B cell (primary cell): ENCODE measurements around the gene SPEG. TPM values are rescaled to one million over a fixed set of nuclear protein-coding genes. Genes with fewer than 3 reads are reported as not detected.
A peak's percentile ranks its signal among the peaks of the same experiment; 100 is the strongest.

Experiments
- ATAC-seq: fragments of 200-7000 bp; cut with Tn5 transposase; one replicate; pipeline ENCODE4 v1.10.0; 2021; ENCODE audit warnings: low read depth, mild to moderate bottlenecking, moderate number of reproducible peaks, moderate library complexity
- CTCF ChIA-PET: fragments of 350-600 bp; sonication (Branson Sonifier 250); formaldehyde crosslinking; loops from one replicate; lab custom pipeline; 2021; ENCODE audit warnings: antibody characterized with exemption, inconsistent platforms; lab: Charles Lee
- POLR2A ChIA-PET: fragments of 350-600 bp; sonication (Branson Sonifier 250); formaldehyde crosslinking; loops from one replicate; lab custom pipeline; 2021; ENCODE audit warnings: antibody characterized with exemption; lab: Charles Lee
- DNase-seq: peaks from one replicate; pipeline ENCODE4 v3.0.0; 2013
- H2AFZ ChIP-seq: 2 replicates; pipeline ENCODE4 v1.6.1; 2012; ENCODE audit warnings: mild to moderate bottlenecking, low read depth, low read length; ENCODE audit not compliant: insufficient read depth, poor library complexity, severe bottlenecking
- H3K27ac ChIP-seq, 2 donors: 1 replicate in 1 of 2; 2 replicates in 1 of 2; pipeline ENCODE4 v1.5.1; 2012 to 2013; ENCODE audit warnings: low read length in 2 of 2, mild to moderate bottlenecking in 2 of 2, moderate library complexity in 1 of 2
- H3K27me3 ChIP-seq, 4 experiments: fragments of 200-600 bp in 1 of 4; sonication (generic) in 1 of 4; replicated peaks in 1 of 4; 1 replicate in 2 of 4; 2 replicates in 2 of 4; pipeline versions ENCODE4 v1.6.1 to v1.7.0; 2013 to 2016; ENCODE audit warnings: low read length in 3 of 4, mild to moderate bottlenecking in 2 of 4, mixed read lengths in 1 of 4, moderate library complexity in 1 of 4; ENCODE audit not compliant: insufficient read depth in 4 of 4, control insufficient read depth in 3 of 4; ENCODE audit errors: control extremely low read depth in 1 of 4
- H3K36me3 ChIP-seq, 2 experiments: replicated peaks in 1 of 2; 1 replicate in 1 of 2; 2 replicates in 1 of 2; pipeline versions ENCODE4 v1.6.1 to v1.7.1; 2013; ENCODE audit warnings: low read length in 1 of 2; ENCODE audit not compliant: insufficient read depth in 2 of 2, control insufficient read depth in 1 of 2; ENCODE audit errors: control extremely low read depth in 1 of 2, extremely low read depth in 1 of 2
- H3K4me1 ChIP-seq, 2 donors: fragments of 200-600 bp in 1 of 2; sonication (generic) in 1 of 2; 1 replicate in 1 of 2; 2 replicates in 1 of 2; pipeline versions ENCODE4 v1.5.1 to v1.6.1; 2013 to 2017; ENCODE audit warnings: low read length in 2 of 2; ENCODE audit not compliant: control insufficient read depth in 2 of 2, insufficient read depth in 2 of 2
- H3K4me2 ChIP-seq: replicated peaks from 2 replicates; pipeline ENCODE3; 2012; ENCODE audit warnings: mild to moderate bottlenecking, low read depth, low read length; ENCODE audit not compliant: poor library complexity, severe bottlenecking
- H3K4me3 ChIP-seq, 5 experiments: fragments of 200-600 bp in 1 of 5; sonication (generic) in 1 of 5; 1 replicate in 3 of 5; 2 replicates in 2 of 5; pipeline versions ENCODE4 v1.5.1 to v1.7.0; 2011 to 2016; ENCODE audit warnings: low read length in 4 of 5, mild to moderate bottlenecking in 4 of 5, low read depth in 2 of 5, control low read depth in 1 of 5, moderate library complexity in 1 of 5; ENCODE audit not compliant: insufficient read depth in 1 of 5; ENCODE audit errors: control extremely low read depth in 1 of 5, extremely low read depth in 1 of 5
- H3K79me2 ChIP-seq: fragments of 200-600 bp; sonication (generic); one replicate; pipeline ENCODE4 v1.6.0; 2016; ENCODE audit warnings: low read length; ENCODE audit not compliant: control insufficient read depth, insufficient read depth
- H3K9ac ChIP-seq: fragments of 200-600 bp; sonication (generic); 2 replicates; pipeline ENCODE4 v1.6.1; 2017; ENCODE audit warnings: mild to moderate bottlenecking, low read length, moderate library complexity
- H3K9me3 ChIP-seq, 3 donors: one replicate each; pipeline versions ENCODE4 v1.6.1 to v1.7.1; 2013; ENCODE audit warnings: low read length in 2 of 3; ENCODE audit not compliant: control insufficient read depth in 2 of 3, insufficient read depth in 1 of 3; ENCODE audit errors: control extremely low read depth in 1 of 3
- H4K20me1 ChIP-seq: 2 replicates; pipeline ENCODE4 v1.6.0; 2012; ENCODE audit warnings: mild to moderate bottlenecking, low read length; ENCODE audit not compliant: insufficient read depth, control insufficient read depth, poor library complexity, severe bottlenecking
- H3K27ac Mint-ChIP-seq: one replicate; pipeline ENCODE4 v1.8.0; 2021; ENCODE audit warnings: mixed read lengths
- H3K27me3 Mint-ChIP-seq: one replicate; pipeline ENCODE4 v1.8.0; 2021; ENCODE audit warnings: mixed read lengths
- H3K4me1 Mint-ChIP-seq: one replicate; pipeline ENCODE4 v1.8.0; 2021; ENCODE audit warnings: mixed read lengths
- H3K4me3 Mint-ChIP-seq: one replicate; pipeline ENCODE4 v1.8.0; 2021; ENCODE audit warnings: mixed read lengths
- H3K9me3 Mint-ChIP-seq: one replicate; pipeline ENCODE4 v1.8.0; 2022; ENCODE audit warnings: mixed read lengths; ENCODE audit not compliant: insufficient read depth
- CTCF ChIP-seq: fragments of 200-600 bp; IDR thresholded peaks from one replicate; pipeline ENCODE4 v1.8.0; 2022; ENCODE audit warnings: antibody characterized with exemption, mild to moderate bottlenecking
- EZH2 ChIP-seq: IDR thresholded peaks from 2 replicates; pipeline ENCODE4 v1.6.1; 2012; ENCODE audit warnings: borderline replicate concordance, low read depth, mild to moderate bottlenecking, moderate library complexity, low read length; ENCODE audit not compliant: insufficient read depth, poor library complexity, severe bottlenecking
- WGBS: methylation state at CpG from one replicate; pipeline ENCODE4 v1.1.5; 2013; ENCODE audit warnings: missing lambda C conversion rate; ENCODE audit not compliant: insufficient coverage; 5-methylcytosine and 5-hydroxymethylcytosine counted together
- intact Hi-C: fragments of 100-400 bp; cut with micrococcal nuclease; formaldehyde crosslinking; loops from one replicate; pipeline ENCODE4 v1.10.0; 2022
- polyA plus RNA-seq: library from polyadenylated mRNA; depleted of rRNA; stranded (reverse); fragments of >200 nt; gene quantifications from 2 replicates; pipeline ENCODE4 v1.2.3, GENCODE V29; 2012
- total RNA-seq, 2 donors: library from RNA; stranded (reverse); fragments of 120-200 nt in 1 of 2; gene quantifications; 1 replicate in 1 of 2; 2 replicates in 1 of 2; pipeline versions ENCODE4 v1.2.3 to v1.2.4, GENCODE V29; 2013 to 2022

The SPEG gene
- total and polyA plus RNA-seq, 2 donors (not counting 1 experiment from before 2014, with no cell fraction given), result 0.03 to 0.74 TPM

- ChIA-PET CTCF (interaction anchor here (0.9 kb wide), 1 partner anchor 9 kb away, joined by 3 read pairs; no protein-coding TSS in a partner anchor), POLR2A (no interaction called here)
- Histone ChIP-seq H3K4me2 (peak overlapping the region; percentile 25), H2AFZ (no peak overlapping the region), H3K27me3 (peaks cover 0 to 31% (median 13%) of the 10 kb centered on the region in 4 experiments), H3K4me1 (peaks cover 0 to 10% of the 10 kb centered on the region in 2 donors), H3K9ac (no peak overlapping the region), H3K79me2 (no peaks in the 10 kb centered on the region), H3K4me3 (no peak overlapping the region), H3K27ac (no peak overlapping the region), H3K36me3 (no peaks in the 10 kb centered on the region), H4K20me1 (no peaks in the 10 kb centered on the region), H3K9me3 (no peaks in the 10 kb centered on the region)
- H3K9me3 Mint-ChIP-seq, result no peaks in the 10 kb centered on the region
- no peak overlapping the region for H3K4me3 Mint-ChIP-seq
- 19% methylated on average over 88 of the region's 88 CpGs for WGBS
- H3K4me1 Mint-ChIP-seq, result peaks cover 4% of the 10 kb centered on the region
- no peak overlapping the region for H3K27ac Mint-ChIP-seq
- DNase-seq (no peak), ATAC-seq (no peak)
- peaks cover 61% of the 10 kb centered on the region for H3K27me3 Mint-ChIP-seq
- TF ChIP-seq EZH2 (no peak), CTCF (no peak)
- intact Hi-C loops, result no loop called here
Observed at GRCh38 chr2:219448099-219448775, 13.6 kb downstream of the SPEG start.

GRCh38 chr2:219448776-219449341 lies 14.2 kb downstream of the SPEG start:
- H2AFZ ChIP-seq, result no peak overlapping the region
- no peak for ATAC-seq
- no peaks in the 10 kb centered on the region for H3K9me3 ChIP-seq
- no peak overlapping the region for H3K4me3 ChIP-seq
- Mint-ChIP-seq H3K4me1 (peaks cover 4% of the 10 kb centered on the region), H3K4me3 (no peak overlapping the region), H3K9me3 (no peaks in the 10 kb centered on the region), H3K27ac (no peak overlapping the region), H3K27me3 (peaks cover 59% of the 10 kb centered on the region)
- H3K36me3 ChIP-seq, result no peaks in the 10 kb centered on the region
- no peak for DNase-seq
- peaks cover 0 to 10% of the 10 kb centered on the region in 2 donors for H3K4me1 ChIP-seq
- TF ChIP-seq EZH2 (no peak), CTCF (no peak)
- H3K27me3 ChIP-seq, result peaks cover 0 to 30% (median 13%) of the 10 kb centered on the region in 4 experiments
- ChIA-PET CTCF (interaction anchor here (0.9 kb wide), 1 partner anchor 9 kb away, joined by 3 read pairs; no protein-coding TSS in a partner anchor), POLR2A (no interaction called here)
- intact Hi-C loops, result no loop called here
- no peak overlapping the region for H3K9ac ChIP-seq
- no peaks in the 10 kb centered on the region for H4K20me1 ChIP-seq
- 6% methylated on average over 50 of the region's 51 CpGs for WGBS
- peak overlapping the region; percentile 25 for H3K4me2 ChIP-seq
- H3K27ac ChIP-seq, result no peak overlapping the region
- H3K79me2 ChIP-seq, result no peaks in the 10 kb centered on the region
